Calu3 (cell line): ENCODE measurements around the gene CCL14. TPM values are rescaled to one million over a fixed set of nuclear protein-coding genes. Genes with fewer than 3 reads are reported as not detected.
"Not testable (repeated sequence)": the region's sequence is repeated elsewhere in the genome, so short reads cannot be mapped to it uniquely, and the experiment has no call there.

ENCODE experiments used
- BruUV-seq: library from RNA; stranded (reverse); fragments of 400-500 nt; replicated peaks from 2 replicates; lab custom pipeline; 2021; lab: Mats Ljungman, UMichigan
- CTCF ChIA-PET: fragments of 300-600 bp; sonication (Branson Sonifier 250); formaldehyde crosslinking; loops from one replicate; lab custom pipeline; 2022; ENCODE audit warnings: antibody characterized with exemption; lab: Charles Lee
- DNase-seq: peaks from one replicate; pipeline ENCODE4 v3.0.0; 2022
- H3K27ac Mint-ChIP-seq: one replicate; pipeline ENCODE4 v1.8.0; 2022; ENCODE audit warnings: mixed read lengths; ENCODE audit not compliant: unreplicated experiment
- H3K27me3 Mint-ChIP-seq: one replicate; pipeline ENCODE4 v1.8.0; 2022; ENCODE audit warnings: mixed read lengths; ENCODE audit not compliant: unreplicated experiment
- H3K36me3 Mint-ChIP-seq: one replicate; pipeline ENCODE4 v1.8.0; 2022; ENCODE audit warnings: mild to moderate bottlenecking, moderate library complexity, mixed read lengths; ENCODE audit not compliant: insufficient read depth, unreplicated experiment
- H3K4me1 Mint-ChIP-seq: one replicate; pipeline ENCODE4 v1.8.0; 2022; ENCODE audit warnings: mild to moderate bottlenecking, low read depth, mixed read lengths; ENCODE audit not compliant: unreplicated experiment
- H3K4me3 Mint-ChIP-seq: one replicate; pipeline ENCODE4 v1.8.0; 2022; ENCODE audit warnings: mild to moderate bottlenecking, low read depth, moderate library complexity, mixed read lengths; ENCODE audit not compliant: unreplicated experiment
- H3K9me3 Mint-ChIP-seq: one replicate; pipeline ENCODE4 v1.8.0; 2022; ENCODE audit warnings: low read depth, mixed read lengths; ENCODE audit not compliant: unreplicated experiment
- CTCF ChIP-seq: fragments of 200-600 bp; IDR thresholded peaks from one replicate; pipeline ENCODE4 v1.8.0; 2022; ENCODE audit warnings: antibody characterized with exemption; ENCODE audit not compliant: unreplicated experiment
- intact Hi-C: fragments of 100-400 bp; cut with micrococcal nuclease; formaldehyde crosslinking; loops from one replicate; pipeline ENCODE4 v1.10.0; 2022; ENCODE audit not compliant: unreplicated experiment
- total RNA-seq: library from RNA; stranded (reverse); gene quantifications from 2 replicates; pipeline ENCODE4 v1.2.3, GENCODE V29; 2022

The CCL14 gene
- total RNA-seq, 1 experiment from 2014 or later = not detected

- intact Hi-C loops = no loop called here
- Mint-ChIP-seq H3K9me3 (no peaks in the 10 kb centered on the region), H3K4me3 (no peak overlapping the region), H3K36me3 (no peaks in the 10 kb centered on the region), H3K27me3 (peaks cover 16% of the 10 kb centered on the region), H3K4me1 (peaks cover 15% of the 10 kb centered on the region), H3K27ac (no peak overlapping the region)
- TF ChIP-seq CTCF = no peak
- no TSS peak for BruUV-seq
- DNase-seq = no peak
- CTCF ChIA-PET = interaction anchor here (1.0 to 1.3 kb wide), 2 partner anchors 17 to 25 kb away, joined by 3 to 4 read pairs; partner anchors contain the start of gene CCL23
Measured at GRCh38 chr17:36000732-36001109, 14.2 kb upstream of the CCL14 start.

- Mint-ChIP-seq H3K36me3 (no peaks in the 10 kb centered on the region), H3K27me3 (peaks cover 16% of the 10 kb centered on the region), H3K4me1 (peaks cover 15% of the 10 kb centered on the region), H3K27ac (no peak overlapping the region), H3K9me3 (no peaks in the 10 kb centered on the region), H3K4me3 (no peak overlapping the region)
- no TSS peak for BruUV-seq
- DNase-seq = no peak
- intact Hi-C loops = no loop called here
- CTCF ChIA-PET = no interaction called here
- no peak for TF ChIP-seq CTCF
Measured at GRCh38 chr17:35998756-35999155, 12.2 kb upstream of the CCL14 start.

GRCh38 chr17:35998018-35998545 is 11.6 kb upstream of the CCL14 start:
- Mint-ChIP-seq H3K36me3 (no peaks in the 10 kb centered on the region), H3K27ac (no peak overlapping the region), H3K9me3 (no peaks in the 10 kb centered on the region), H3K27me3 (peaks cover 16% of the 10 kb centered on the region), H3K4me3 (no peak overlapping the region), H3K4me1 (peaks cover 15% of the 10 kb centered on the region)
- CTCF ChIA-PET = no interaction called here
- intact Hi-C loops = no loop called here
- TF ChIP-seq CTCF = no peak
- BruUV-seq = no TSS peak
- DNase-seq = no peak

GRCh38 chr17:35995346-35995745 is 8.8 kb upstream of the CCL14 start:
- H3K36me3 Mint-ChIP-seq, DNase-seq, intact Hi-C loops, H3K27ac Mint-ChIP-seq, H3K4me1 Mint-ChIP-seq, BruUV-seq, H3K9me3 Mint-ChIP-seq, H3K4me3 Mint-ChIP-seq, CTCF ChIA-PET: not testable (repeated sequence)
- peaks cover 16% of the 10 kb centered on the region for H3K27me3 Mint-ChIP-seq

GRCh38 chr17:35991075-35991474 is 4.5 kb upstream of the CCL14 start:
- H3K27me3 Mint-ChIP-seq = peaks cover 11% of the 10 kb centered on the region
- BruUV-seq = no TSS peak

More at GRCh38 chr17:35991075-35991474, 4.5 kb upstream of the CCL14 start:
- no peak for DNase-seq
- TF ChIP-seq CTCF = no peak
- intact Hi-C loops = no loop called here
- Mint-ChIP-seq H3K27ac (no peak overlapping the region), H3K9me3 (peaks cover 2% of the 10 kb centered on the region), H3K4me1 (no peaks in the 10 kb centered on the region), H3K4me3 (no peak overlapping the region), H3K36me3 (no peaks in the 10 kb centered on the region)
- CTCF ChIA-PET = no interaction called here
